OCI-LY3 (cell line): ENCODE results near the gene POLR2H.

Source experiments
- CTCF ChIP-seq: fragments of 200-600, 300-600 bp; sonication (generic); IDR thresholded peaks from 2 replicates; pipeline ENCODE4 v1.5.1; 2014; ENCODE audit warnings: antibody characterized with exemption, low read length, low read depth
- EZH2phosphoT487 ChIP-seq: fragments of 200-600 bp; shearing (Covaris generic); IDR thresholded peaks from 2 replicates; pipeline ENCODE4 v1.6.1; 2018; ENCODE audit warnings: antibody characterized with exemption, mixed run types, low read depth

DNA sequence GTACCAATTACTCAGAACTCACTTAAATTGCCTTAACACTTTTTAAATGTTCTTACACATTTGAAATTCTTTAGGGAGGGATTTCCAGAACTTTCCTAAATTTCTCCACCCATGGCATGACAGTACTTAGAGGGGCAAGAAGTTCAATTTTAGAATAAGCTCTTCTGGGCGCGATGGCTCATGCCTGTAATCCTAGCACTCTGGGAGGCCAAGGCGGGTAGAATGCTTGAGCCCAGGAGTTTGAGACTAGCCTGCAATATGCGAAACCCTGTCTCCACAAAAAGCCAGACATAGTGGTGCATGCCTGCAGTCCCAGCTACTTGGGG lies 13.5 kb upstream of the POLR2H start:
- no peak for TF ChIP-seq CTCF
- TF ChIP-seq EZH2phosphoT487: no peak
